ENCODE results near the gene HNRNPA3.

The HNRNPA3 gene

GRCh38 chr2:177271981-177272666, 59.5 kb downstream of the HNRNPA3 start:
- no peak for DNase-seq (ENCODE audit: low read depth)

- no peak for DNase-seq (ENCODE audit: low read depth)
Observed at GRCh38 chr2:177272765-177273164, 60.2 kb downstream of the HNRNPA3 start.

DNA sequence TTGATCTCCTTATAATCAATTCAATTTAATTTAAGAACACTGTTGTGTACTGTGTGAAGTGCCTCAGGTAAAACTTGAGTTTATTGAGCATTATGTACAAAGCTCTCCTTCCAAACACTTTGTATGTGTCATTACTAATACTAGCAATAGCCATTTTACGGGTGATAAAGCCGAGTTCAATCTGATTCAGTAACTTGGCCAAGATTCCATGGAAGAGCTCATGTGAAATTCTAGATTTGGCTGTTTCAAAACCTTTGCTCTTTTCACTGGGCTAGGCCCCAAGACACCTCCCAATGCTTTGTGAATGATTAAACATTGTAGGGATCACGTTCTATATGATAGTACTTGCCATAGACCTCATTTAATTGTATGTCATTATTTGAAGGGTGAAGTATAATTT, 60.8 kb downstream of the HNRNPA3 start:
- no peak for DNase-seq (ENCODE audit: low read depth)
